ENCODE data around the gene DOCK4.

Gene DOCK4

GRCh38 chr7:111796671-111797070 lies 409.5 kb downstream of the DOCK4 start:
- no peak for DNase-seq

- no peak for DNase-seq
These were observed 416.3 kb downstream of the DOCK4 start for GRCh38 chr7:111789870-111790269.

- no peak for DNase-seq
These were observed 417.2 kb downstream of the DOCK4 start for GRCh38 chr7:111789048-111789320.

- DNase-seq, result no peak
These were observed 417.7 kb downstream of the DOCK4 start for GRCh38 chr7:111788286-111789047.

GRCh38 chr7:111787741-111788140 lies 418.5 kb downstream of the DOCK4 start:
- no peak for DNase-seq

GRCh38 chr7:111787099-111787498 lies 419.1 kb downstream of the DOCK4 start:
- DNase-seq, result no peak

GRCh38 chr7:111785076-111785475 lies 421.1 kb downstream of the DOCK4 start:
- DNase-seq, result no peak

GRCh38 chr7:111784296-111784695 lies 421.9 kb downstream of the DOCK4 start:
- DNase-seq, result no peak

GRCh38 chr7:111783854-111784253 lies 422.3 kb downstream of the DOCK4 start:
- DNase-seq, result no peak

- no peak for DNase-seq
These were observed 425.7 kb downstream of the DOCK4 start for GRCh38 chr7:111780527-111780926.

GRCh38 chr7:111775206-111775605 lies 431.0 kb downstream of the DOCK4 start:
- DNase-seq, result no peak

GRCh38 chr7:111772716-111773115 lies 433.5 kb downstream of the DOCK4 start:
- DNase-seq, result no peak

- DNase-seq, result no peak
These were observed 434.6 kb downstream of the DOCK4 start for GRCh38 chr7:111771638-111772037.

GRCh38 chr7:111770116-111770515 lies 436.1 kb downstream of the DOCK4 start:
- no peak for DNase-seq

- no peak for DNase-seq
These were observed 440.2 kb downstream of the DOCK4 start for GRCh38 chr7:111765751-111766643.

GRCh38 chr7:111763221-111763801 lies 442.9 kb downstream of the DOCK4 start:
- DNase-seq, result no peak

GRCh38 chr7:111762799-111763198 lies 443.4 kb downstream of the DOCK4 start:
- no peak for DNase-seq

- DNase-seq, result no peak
These were observed 444.0 kb downstream of the DOCK4 start for GRCh38 chr7:111762211-111762610.

GRCh38 chr7:111760043-111760442 lies 446.2 kb downstream of the DOCK4 start:
- DNase-seq, result no peak

- no peak for DNase-seq
These were observed 447.9 kb downstream of the DOCK4 start for GRCh38 chr7:111758332-111758731.

GRCh38 chr7:111756687-111757178 lies 449.5 kb downstream of the DOCK4 start:
- DNase-seq, result no peak

- DNase-seq, result no peak
These were observed 450.8 kb downstream of the DOCK4 start for GRCh38 chr7:111755383-111755782.

GRCh38 chr7:111753968-111754367 lies 452.2 kb downstream of the DOCK4 start:
- no peak for DNase-seq
